ENCODE results near the gene SEMA4B.

SEMA4B gene

GRCh38 chr15:90203473-90203872 is 2.3 kb downstream of the SEMA4B start:
- peaks cover 33% of the 10 kb centered on the region for H3K4me1 ChIP-seq (ENCODE audit: low read depth, poor library complexity, severe bottlenecking)
- H3K27me3 ChIP-seq (ENCODE audit: insufficient read depth, low read depth) = no peaks in the 10 kb centered on the region
- no peak overlapping the region for H3K27ac ChIP-seq
- no peaks in the 10 kb centered on the region for H4K20me1 ChIP-seq (ENCODE audit: insufficient read depth)
- no peak overlapping the region for H3K9ac ChIP-seq
- TF ChIP-seq, protein P1, sequence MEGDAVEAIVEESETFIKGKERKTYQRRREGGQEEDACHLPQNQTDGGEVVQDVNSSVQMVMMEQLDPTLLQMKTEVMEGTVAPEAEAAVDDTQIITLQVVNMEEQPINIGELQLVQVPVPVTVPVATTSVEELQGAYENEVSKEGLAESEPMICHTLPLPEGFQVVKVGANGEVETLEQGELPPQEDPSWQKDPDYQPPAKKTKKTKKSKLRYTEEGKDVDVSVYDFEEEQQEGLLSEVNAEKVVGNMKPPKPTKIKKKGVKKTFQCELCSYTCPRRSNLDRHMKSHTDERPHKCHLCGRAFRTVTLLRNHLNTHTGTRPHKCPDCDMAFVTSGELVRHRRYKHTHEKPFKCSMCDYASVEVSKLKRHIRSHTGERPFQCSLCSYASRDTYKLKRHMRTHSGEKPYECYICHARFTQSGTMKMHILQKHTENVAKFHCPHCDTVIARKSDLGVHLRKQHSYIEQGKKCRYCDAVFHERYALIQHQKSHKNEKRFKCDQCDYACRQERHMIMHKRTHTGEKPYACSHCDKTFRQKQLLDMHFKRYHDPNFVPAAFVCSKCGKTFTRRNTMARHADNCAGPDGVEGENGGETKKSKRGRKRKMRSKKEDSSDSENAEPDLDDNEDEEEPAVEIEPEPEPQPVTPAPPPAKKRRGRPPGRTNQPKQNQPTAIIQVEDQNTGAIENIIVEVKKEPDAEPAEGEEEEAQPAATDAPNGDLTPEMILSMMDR (conservative IDR thresholded peaks at IDR 0.05; ENCODE audit: low read depth, low read length) = no peak
- no peak overlapping the region for H3K4me3 ChIP-seq (IDR thresholded peaks at IDR 0.05; ENCODE audit: insufficient read depth, low read depth, low read length)
- H3K4me2 ChIP-seq = no peak overlapping the region
- H3K36me3 ChIP-seq (ENCODE audit: insufficient read depth) = no peaks in the 10 kb centered on the region
- H2AFZ ChIP-seq (ENCODE audit: low read depth) = no peak overlapping the region
- peaks cover 23% of the 10 kb centered on the region for H3K79me2 ChIP-seq (ENCODE audit: insufficient read depth, low read depth)

GRCh38 chr15:90203922-90204321 is 2.8 kb downstream of the SEMA4B start:
- H3K27ac ChIP-seq = no peak overlapping the region
- H4K20me1 ChIP-seq (ENCODE audit: insufficient read depth) = no peaks in the 10 kb centered on the region
- no peaks in the 10 kb centered on the region for H3K27me3 ChIP-seq (ENCODE audit: insufficient read depth, low read depth)
- H3K4me1 ChIP-seq (ENCODE audit: low read depth, poor library complexity, severe bottlenecking) = peaks cover 32% of the 10 kb centered on the region
- peaks cover 23% of the 10 kb centered on the region for H3K79me2 ChIP-seq (ENCODE audit: insufficient read depth, low read depth)
- no peak overlapping the region for H3K9ac ChIP-seq
- H3K4me3 ChIP-seq (IDR thresholded peaks at IDR 0.05; ENCODE audit: insufficient read depth, low read depth, low read length) = no peak overlapping the region
- H3K4me2 ChIP-seq = no peak overlapping the region
- no peak overlapping the region for H2AFZ ChIP-seq (ENCODE audit: low read depth)
- TF ChIP-seq, protein P1 (conservative IDR thresholded peaks at IDR 0.05; ENCODE audit: low read depth, low read length) = no peak
- H3K36me3 ChIP-seq (ENCODE audit: insufficient read depth) = no peaks in the 10 kb centered on the region

DNA sequence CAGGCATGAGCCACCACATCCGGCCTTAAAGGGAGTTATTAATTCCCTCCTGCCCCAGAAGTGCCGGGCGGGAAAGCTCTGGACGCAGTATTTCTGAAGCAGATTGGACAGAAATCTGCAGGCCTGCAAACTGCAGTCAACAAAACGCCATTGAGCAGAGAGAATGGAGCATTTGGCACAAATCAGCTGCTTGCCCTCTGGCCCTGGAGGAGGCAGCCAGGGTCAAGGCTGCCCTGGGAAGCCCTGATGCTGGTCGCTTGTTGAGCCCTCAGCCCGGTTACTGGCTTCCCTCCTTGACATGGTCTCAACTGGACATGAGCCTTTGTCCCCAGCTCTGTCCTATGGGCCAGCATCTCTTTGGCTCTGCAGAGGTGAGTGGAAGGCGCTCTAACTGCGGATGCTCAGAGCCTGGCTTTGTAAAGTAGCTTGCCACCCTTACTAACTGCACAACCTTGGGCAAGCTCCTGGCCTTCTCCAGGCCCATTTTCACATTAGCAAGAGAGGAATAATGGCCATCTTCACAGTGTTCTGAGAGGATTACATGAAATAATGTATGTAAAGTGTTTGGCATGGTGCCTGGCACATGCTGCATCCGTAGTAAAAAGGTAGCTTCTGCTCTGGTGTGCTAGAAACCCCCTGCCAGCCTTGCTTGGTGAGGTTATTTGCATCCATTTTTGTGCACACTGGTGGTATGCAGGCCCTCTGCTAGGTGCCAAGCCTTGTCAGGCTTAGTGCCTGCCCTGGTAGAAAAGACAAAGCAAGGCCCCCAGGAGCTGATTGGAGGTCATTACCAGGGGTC is 4.1 kb downstream of the SEMA4B start:
- Histone ChIP-seq H3K9ac (no peak overlapping the region), H3K4me2 (no peak overlapping the region), H3K79me2 (ENCODE audit: insufficient read depth, low read depth) (peaks cover 23% of the 10 kb centered on the region), H4K20me1 (ENCODE audit: insufficient read depth) (no peaks in the 10 kb centered on the region), H2AFZ (ENCODE audit: low read depth) (no peak overlapping the region), H3K27ac (no peak overlapping the region), H3K27me3 (ENCODE audit: insufficient read depth, low read depth) (no peaks in the 10 kb centered on the region), H3K36me3 (ENCODE audit: insufficient read depth) (no peaks in the 10 kb centered on the region), H3K4me1 (ENCODE audit: low read depth, poor library complexity, severe bottlenecking) (peaks cover 24% of the 10 kb centered on the region), H3K4me3 (IDR thresholded peaks at IDR 0.05; ENCODE audit: insufficient read depth, low read depth, low read length) (no peak overlapping the region)
- TF ChIP-seq, protein P1 (conservative IDR thresholded peaks at IDR 0.05; ENCODE audit: low read depth, low read length) = no peak

GRCh38 chr15:90205886-90206285 is 4.8 kb downstream of the SEMA4B start:
- H3K9ac ChIP-seq = no peak overlapping the region
- H3K79me2 ChIP-seq (ENCODE audit: insufficient read depth, low read depth) = peaks cover 23% of the 10 kb centered on the region
- TF ChIP-seq, protein P1 (conservative IDR thresholded peaks at IDR 0.05; ENCODE audit: low read depth, low read length) = no peak
- H3K4me2 ChIP-seq = no peak overlapping the region
- H4K20me1 ChIP-seq (ENCODE audit: insufficient read depth) = no peaks in the 10 kb centered on the region
- H3K27me3 ChIP-seq (ENCODE audit: insufficient read depth, low read depth) = no peaks in the 10 kb centered on the region
- no peak overlapping the region for H3K4me3 ChIP-seq (IDR thresholded peaks at IDR 0.05; ENCODE audit: insufficient read depth, low read depth, low read length)
- no peak overlapping the region for H3K27ac ChIP-seq
- peaks cover 19% of the 10 kb centered on the region for H3K4me1 ChIP-seq (ENCODE audit: low read depth, poor library complexity, severe bottlenecking)
- H3K36me3 ChIP-seq (ENCODE audit: insufficient read depth) = no peaks in the 10 kb centered on the region
- no peak overlapping the region for H2AFZ ChIP-seq (ENCODE audit: low read depth)

Measured in KMS-11 (cell line).